ENCODE results near the gene ADCY9.
"Not testable (repeated sequence)": the region's sequence is repeated elsewhere in the genome, so short reads cannot be mapped to it uniquely, and the experiment has no call there.

Gene ADCY9

GRCh38 chr16:4092547-4093265, 23.5 kb downstream of the ADCY9 start:
- DNase-seq: no peak

GRCh38 chr16:4091240-4092012, 24.8 kb downstream of the ADCY9 start:
- DNase-seq: no peak

- no peak for DNase-seq
Measured at GRCh38 chr16:4090351-4090851, 25.8 kb downstream of the ADCY9 start.

GRCh38 chr16:4089811-4090301, 26.4 kb downstream of the ADCY9 start:
- DNase-seq: no peak

- DNase-seq: no peak
Measured at GRCh38 chr16:4089251-4089810, 26.9 kb downstream of the ADCY9 start.

GRCh38 chr16:4087990-4088577, 28.2 kb downstream of the ADCY9 start:
- no peak for DNase-seq

- DNase-seq: no peak
Measured at GRCh38 chr16:4087099-4087885, 28.9 kb downstream of the ADCY9 start.

GRCh38 chr16:4086153-4086552, 30.1 kb downstream of the ADCY9 start:
- DNase-seq: no peak

- DNase-seq: no peak
Measured at GRCh38 chr16:4085405-4085970, 30.8 kb downstream of the ADCY9 start.

- no peak for DNase-seq
Measured at GRCh38 chr16:4083347-4083870, 32.8 kb downstream of the ADCY9 start.

GRCh38 chr16:4082474-4083044, 33.7 kb downstream of the ADCY9 start:
- DNase-seq: no peak

GRCh38 chr16:4081521-4082021, 34.7 kb downstream of the ADCY9 start:
- no peak for DNase-seq

GRCh38 chr16:4081047-4081446, 35.2 kb downstream of the ADCY9 start:
- no peak for DNase-seq

GRCh38 chr16:4077174-4077649, 39.0 kb downstream of the ADCY9 start:
- peak; percentile 10 for DNase-seq

GRCh38 chr16:4075534-4075933, 40.7 kb downstream of the ADCY9 start:
- DNase-seq: no peak

- not testable (repeated sequence) for DNase-seq
Measured at GRCh38 chr16:4073150-4073549, 43.1 kb downstream of the ADCY9 start.

- DNase-seq: no peak
Measured at GRCh38 chr16:4071686-4072561, 44.3 kb downstream of the ADCY9 start.

- no peak for DNase-seq
Measured at GRCh38 chr16:4070936-4071335, 45.3 kb downstream of the ADCY9 start.

- DNase-seq: no peak
Measured at GRCh38 chr16:4067262-4068001, 48.8 kb downstream of the ADCY9 start.
